Measurements from ENCODE around the gene RBM20. TPM values are rescaled to one million over a fixed set of nuclear protein-coding genes. Genes with fewer than 3 reads are reported as not detected.
"Not testable (repeated sequence)": the region's sequence is repeated elsewhere in the genome, so short reads cannot be mapped to it uniquely, and the experiment has no call there.

The RBM20 gene
- 1.6 TPM for total RNA-seq
- 3.8 TPM for polyA plus RNA-seq
- long read RNA-seq, donor 1, result 0 reads
- long read RNA-seq, donor 2, result 0 reads
- long read RNA-seq, donor 3, result 0 reads
- long read RNA-seq, donor 4, partial matches to known transcripts, result 0 of 3 reads
- long read RNA-seq, donor 4, other reads (novel, unspliced or antisense), result 0 of 3 reads
- long read RNA-seq, donor 5, partial matches to known transcripts, result 7 of 10 reads
- long read RNA-seq, donor 5, other reads (novel, unspliced or antisense), result 0 of 10 reads
- long read RNA-seq, donor 6, partial matches to known transcripts, result 0 of 1 reads
- long read RNA-seq, donor 6, other reads (novel, unspliced or antisense), result 0 of 1 reads
- long read RNA-seq, donor 7, result 0 reads
- long read RNA-seq, donor 8, result 0 reads
- long read RNA-seq, donor 9, partial matches to known transcripts, result 0 of 1 reads
- long read RNA-seq, donor 9, other reads (novel, unspliced or antisense), result 0 of 1 reads
- long read RNA-seq, donor 10, result 0 reads

GRCh38 chr10:110643653-110644597 lies at the start of gene RBM20:
Gene RBM20 (plus strand): TSS chr10:110644336. CDS start chr10:110644455, 119 bp downstream.
- no peaks in the 10 kb centered on the region for H3K9me3 ChIP-seq (ENCODE audit: control insufficient read depth in 2 of 2, insufficient read depth in 1 of 2, low read length in 1 of 2)
- peaks cover 2 to 13% of the 10 kb centered on the region in 2 donors for H3K4me1 ChIP-seq (ENCODE audit: control insufficient read depth in 2 of 2, insufficient read depth in 2 of 2, low read length in 2 of 2)
- H3K4me3 ChIP-seq (ENCODE audit: low read length in 2 of 2), result peak within 1 kb of the TSS; percentile 22 to 42
- H3K36me3 ChIP-seq (ENCODE audit: control insufficient read depth in 2 of 2, insufficient read depth in 2 of 2, low read length in 1 of 2), result no peaks in the 10 kb centered on the region
- H3K27ac ChIP-seq (ENCODE audit: low read depth in 1 of 2, low read length in 1 of 2), result no peak within 1 kb of the TSS
- WGBS, result 1% methylated on average over 106 of the region's 106 CpGs
- H3K27me3 ChIP-seq (ENCODE audit: control insufficient read depth in 2 of 2, insufficient read depth in 1 of 2, low read length in 1 of 2), result peaks cover 57 to 87% of the 10 kb centered on the region in 2 donors
- peak in 1 of 9 donors; percentile 41 for DNase-seq (ENCODE audit: low read depth in 6 of 9, low spot score in 9 of 9)

- Histone ChIP-seq H3K36me3 (ENCODE audit: control insufficient read depth in 2 of 2, insufficient read depth in 2 of 2, low read length in 1 of 2) (peaks cover 12 to 67% of the 10 kb centered on the region in 2 donors), H3K27me3 (ENCODE audit: control insufficient read depth in 2 of 2, insufficient read depth in 1 of 2, low read length in 1 of 2) (no peaks in the 10 kb centered on the region)
- 97% methylated on average over 2 of the region's 2 CpGs for WGBS
These were observed 46.7 kb upstream of the RBM20 start for GRCh38 chr10:110597476-110597875.

GRCh38 chr10:110600487-110601101 lies 43.5 kb upstream of the RBM20 start:
- Histone ChIP-seq H3K36me3 (ENCODE audit: control insufficient read depth in 2 of 2, insufficient read depth in 2 of 2, low read length in 1 of 2) (peaks cover 7 to 74% of the 10 kb centered on the region in 2 donors), H3K27ac (ENCODE audit: low read depth in 1 of 2, low read length in 1 of 2) (no peak overlapping the region), H3K4me3 (ENCODE audit: low read length in 2 of 2) (no peak overlapping the region), H3K27me3 (ENCODE audit: control insufficient read depth in 2 of 2, insufficient read depth in 1 of 2, low read length in 1 of 2) (no peaks in the 10 kb centered on the region), H3K9me3 (ENCODE audit: control insufficient read depth in 2 of 2, insufficient read depth in 1 of 2, low read length in 1 of 2) (no peaks in the 10 kb centered on the region), H3K4me1 (ENCODE audit: control insufficient read depth in 2 of 2, insufficient read depth in 2 of 2, low read length in 2 of 2) (no peaks in the 10 kb centered on the region)
- 83% methylated on average over 2 of the region's 2 CpGs for WGBS
- peak in 7 of 9 donors; percentile 33 to 82 (median 65) for DNase-seq (ENCODE audit: low read depth in 6 of 9, low spot score in 9 of 9)

More at GRCh38 chr10:110597476-110597875, 46.7 kb upstream of the RBM20 start:
- no peak overlapping the region for H3K27ac ChIP-seq (ENCODE audit: low read depth in 1 of 2, low read length in 1 of 2)
- no peaks in the 10 kb centered on the region for H3K9me3 ChIP-seq (ENCODE audit: control insufficient read depth in 2 of 2, insufficient read depth in 1 of 2, low read length in 1 of 2)
- H3K4me3 ChIP-seq (ENCODE audit: low read length in 2 of 2), result no peak overlapping the region
- H3K4me1 ChIP-seq (ENCODE audit: control insufficient read depth in 2 of 2, insufficient read depth in 2 of 2, low read length in 2 of 2), result no peaks in the 10 kb centered on the region
- DNase-seq (ENCODE audit: low read depth in 6 of 9, low spot score in 9 of 9), result no peak

GRCh38 chr10:110601581-110601980 lies 42.6 kb upstream of the RBM20 start:
- Histone ChIP-seq H3K36me3 (ENCODE audit: control insufficient read depth in 2 of 2, insufficient read depth in 2 of 2, low read length in 1 of 2) (peaks cover 3 to 71% of the 10 kb centered on the region in 2 donors), H3K9me3 (ENCODE audit: control insufficient read depth in 2 of 2, insufficient read depth in 1 of 2, low read length in 1 of 2) (no peaks in the 10 kb centered on the region), H3K27me3 (ENCODE audit: control insufficient read depth in 2 of 2, insufficient read depth in 1 of 2, low read length in 1 of 2) (no peaks in the 10 kb centered on the region), H3K4me3 (ENCODE audit: low read length in 2 of 2) (no peak overlapping the region), H3K4me1 (ENCODE audit: control insufficient read depth in 2 of 2, insufficient read depth in 2 of 2, low read length in 2 of 2) (no peaks in the 10 kb centered on the region), H3K27ac (ENCODE audit: low read depth in 1 of 2, low read length in 1 of 2) (no peak overlapping the region)
- WGBS, result 96% methylated on average over 4 of the region's 4 CpGs
- no peak for DNase-seq (ENCODE audit: low read depth in 6 of 9, low spot score in 9 of 9)

- Histone ChIP-seq H3K9me3 (ENCODE audit: control insufficient read depth in 2 of 2, insufficient read depth in 1 of 2, low read length in 1 of 2) (no peaks in the 10 kb centered on the region), H3K27me3 (ENCODE audit: control insufficient read depth in 2 of 2, insufficient read depth in 1 of 2, low read length in 1 of 2) (no peaks in the 10 kb centered on the region), H3K4me3 (ENCODE audit: low read length in 2 of 2) (no peak overlapping the region), H3K4me1 (ENCODE audit: control insufficient read depth in 2 of 2, insufficient read depth in 2 of 2, low read length in 2 of 2) (peaks cover 13 to 20% of the 10 kb centered on the region in 2 donors), H3K36me3 (ENCODE audit: control insufficient read depth in 2 of 2, insufficient read depth in 2 of 2, low read length in 1 of 2) (peaks cover 7 to 32% of the 10 kb centered on the region in 2 donors), H3K27ac (ENCODE audit: low read depth in 1 of 2, low read length in 1 of 2) (no peak overlapping the region)
- 89% methylated on average over 6 of the region's 6 CpGs for WGBS
- no peak for DNase-seq (ENCODE audit: low read depth in 6 of 9, low spot score in 9 of 9)
These were observed 36.0 kb upstream of the RBM20 start for GRCh38 chr10:110608087-110608486.

GRCh38 chr10:110609605-110610004 lies 34.5 kb upstream of the RBM20 start:
- Histone ChIP-seq H3K27ac (ENCODE audit: low read depth in 1 of 2, low read length in 1 of 2) (no peak overlapping the region), H3K9me3 (ENCODE audit: control insufficient read depth in 2 of 2, insufficient read depth in 1 of 2, low read length in 1 of 2) (no peaks in the 10 kb centered on the region), H3K27me3 (ENCODE audit: control insufficient read depth in 2 of 2, insufficient read depth in 1 of 2, low read length in 1 of 2) (no peaks in the 10 kb centered on the region), H3K4me3 (ENCODE audit: low read length in 2 of 2) (no peak overlapping the region), H3K36me3 (ENCODE audit: control insufficient read depth in 2 of 2, insufficient read depth in 2 of 2, low read length in 1 of 2) (peaks cover 7 to 20% of the 10 kb centered on the region in 2 donors), H3K4me1 (ENCODE audit: control insufficient read depth in 2 of 2, insufficient read depth in 2 of 2, low read length in 2 of 2) (peaks cover 17 to 29% of the 10 kb centered on the region in 2 donors)
- 64% methylated on average over 2 of the region's 2 CpGs for WGBS
- no peak for DNase-seq (ENCODE audit: low read depth in 6 of 9, low spot score in 9 of 9)

GRCh38 chr10:110610308-110610774 lies 33.8 kb upstream of the RBM20 start:
- H3K27me3 ChIP-seq (ENCODE audit: control insufficient read depth in 2 of 2, insufficient read depth in 1 of 2, low read length in 1 of 2), result no peaks in the 10 kb centered on the region
- no peaks in the 10 kb centered on the region for H3K9me3 ChIP-seq (ENCODE audit: control insufficient read depth in 2 of 2, insufficient read depth in 1 of 2, low read length in 1 of 2)
- no peak overlapping the region for H3K4me3 ChIP-seq (ENCODE audit: low read length in 2 of 2)
- peak in 7 of 9 donors; percentile 38 to 83 (median 71) for DNase-seq (ENCODE audit: low read depth in 6 of 9, low spot score in 9 of 9)
- peaks cover 7 to 13% of the 10 kb centered on the region in 2 donors for H3K36me3 ChIP-seq (ENCODE audit: control insufficient read depth in 2 of 2, insufficient read depth in 2 of 2, low read length in 1 of 2)
- 36% methylated on average over 3 of the region's 3 CpGs for WGBS
- peaks cover 17 to 33% of the 10 kb centered on the region in 2 donors for H3K4me1 ChIP-seq (ENCODE audit: control insufficient read depth in 2 of 2, insufficient read depth in 2 of 2, low read length in 2 of 2)
- no peak overlapping the region for H3K27ac ChIP-seq (ENCODE audit: low read depth in 1 of 2, low read length in 1 of 2)

- not testable (repeated sequence) for H3K9me3 ChIP-seq (ENCODE audit: control insufficient read depth in 2 of 2, insufficient read depth in 1 of 2, low read length in 1 of 2); H3K27ac ChIP-seq (ENCODE audit: low read depth in 1 of 2, low read length in 1 of 2); DNase-seq (ENCODE audit: low read depth in 6 of 9, low spot score in 9 of 9); H3K27me3 ChIP-seq (ENCODE audit: control insufficient read depth in 2 of 2, insufficient read depth in 1 of 2, low read length in 1 of 2); H3K4me3 ChIP-seq (ENCODE audit: low read length in 2 of 2)
- Histone ChIP-seq H3K4me1 (ENCODE audit: control insufficient read depth in 2 of 2, insufficient read depth in 2 of 2, low read length in 2 of 2) (peaks cover 17 to 37% of the 10 kb centered on the region in 2 donors), H3K36me3 (ENCODE audit: control insufficient read depth in 2 of 2, insufficient read depth in 2 of 2, low read length in 1 of 2) (peaks cover 7 to 10% of the 10 kb centered on the region in 2 donors)
- WGBS, result 79% methylated on average over 3 of the region's 3 CpGs
These were observed 33.4 kb upstream of the RBM20 start for GRCh38 chr10:110610781-110611180.

Measured in thymus (tissue), 14 donors.